ENCODE measurements around the gene UCHL1. TPM values are rescaled to one million over a fixed set of nuclear protein-coding genes. Genes with fewer than 3 reads are reported as not detected.

Gene UCHL1
- total and polyA plus RNA-seq, 4 donors: 0.51 to 2.6 (median 0.70) TPM

DNA sequence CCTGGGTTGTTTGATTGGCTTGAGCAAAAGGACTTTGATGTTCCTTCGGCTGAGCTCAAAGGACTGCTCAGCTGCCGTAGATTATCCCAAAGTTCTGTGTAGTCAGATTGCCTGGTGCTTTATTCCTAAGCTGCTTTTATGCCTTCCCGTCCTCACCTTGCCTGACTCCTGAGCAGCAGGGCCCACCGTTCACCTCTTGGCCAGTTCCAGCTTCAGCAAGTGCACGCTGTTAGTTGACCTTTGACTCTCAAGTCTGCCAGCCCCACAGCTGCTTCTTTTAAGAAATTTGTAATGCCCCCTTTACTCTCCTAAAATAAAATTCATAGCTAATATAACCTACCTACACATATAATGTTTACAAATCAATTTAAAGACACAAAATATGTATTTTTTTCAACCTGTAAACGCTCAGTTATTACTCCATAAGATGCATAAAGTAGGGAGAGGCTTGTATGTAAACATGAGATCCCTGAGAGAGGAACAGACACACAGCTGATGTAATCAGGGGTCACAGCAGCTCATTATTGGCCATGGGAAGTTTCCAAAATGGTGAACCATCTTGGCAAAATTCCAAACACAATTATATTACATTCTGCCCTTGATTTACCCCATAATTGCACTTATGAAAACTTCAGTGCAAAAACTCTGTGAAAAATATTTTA lies 28.6 kb downstream of the UCHL1 start:
- Histone ChIP-seq H3K4me1 (ENCODE audit: control insufficient read depth in 4 of 4, insufficient read depth in 4 of 4, low read length in 3 of 4) (no peaks in the 10 kb centered on the region), H3K27ac (ENCODE audit: low read depth in 1 of 2, low read length in 2 of 2) (no peak overlapping the region), H3K9ac (ENCODE audit: low read depth in 1 of 2, low read length in 2 of 2) (no peak overlapping the region), H3K4me3 (ENCODE audit: low read depth in 1 of 3, low read length in 3 of 3) (no peak overlapping the region), H3K36me3 (ENCODE audit: control insufficient read depth in 4 of 4, insufficient read depth in 3 of 4, low read depth in 1 of 4, low read length in 3 of 4) (no peaks in the 10 kb centered on the region), H3K27me3 (ENCODE audit: control insufficient read depth in 4 of 4, insufficient read depth in 4 of 4, low read length in 3 of 4) (peaks cover 0 to 3% (median 0%) of the 10 kb centered on the region in 4 donors), H3K9me3 (ENCODE audit: control insufficient read depth in 4 of 4, low read length in 3 of 4) (no peaks in the 10 kb centered on the region)
- no peak for DNase-seq (ENCODE audit: low spot score)
- WGBS: 84% methylated on average over 6 of the region's 6 CpGs
- TF ChIP-seq, protein P1, sequence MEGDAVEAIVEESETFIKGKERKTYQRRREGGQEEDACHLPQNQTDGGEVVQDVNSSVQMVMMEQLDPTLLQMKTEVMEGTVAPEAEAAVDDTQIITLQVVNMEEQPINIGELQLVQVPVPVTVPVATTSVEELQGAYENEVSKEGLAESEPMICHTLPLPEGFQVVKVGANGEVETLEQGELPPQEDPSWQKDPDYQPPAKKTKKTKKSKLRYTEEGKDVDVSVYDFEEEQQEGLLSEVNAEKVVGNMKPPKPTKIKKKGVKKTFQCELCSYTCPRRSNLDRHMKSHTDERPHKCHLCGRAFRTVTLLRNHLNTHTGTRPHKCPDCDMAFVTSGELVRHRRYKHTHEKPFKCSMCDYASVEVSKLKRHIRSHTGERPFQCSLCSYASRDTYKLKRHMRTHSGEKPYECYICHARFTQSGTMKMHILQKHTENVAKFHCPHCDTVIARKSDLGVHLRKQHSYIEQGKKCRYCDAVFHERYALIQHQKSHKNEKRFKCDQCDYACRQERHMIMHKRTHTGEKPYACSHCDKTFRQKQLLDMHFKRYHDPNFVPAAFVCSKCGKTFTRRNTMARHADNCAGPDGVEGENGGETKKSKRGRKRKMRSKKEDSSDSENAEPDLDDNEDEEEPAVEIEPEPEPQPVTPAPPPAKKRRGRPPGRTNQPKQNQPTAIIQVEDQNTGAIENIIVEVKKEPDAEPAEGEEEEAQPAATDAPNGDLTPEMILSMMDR (IDR thresholded peaks at IDR 0.05; ENCODE audit: low read depth, low read length, missing input control): no peak
- TF ChIP-seq HNF4G (IDR thresholded peaks at IDR 0.05) (no peak), EGR1 (IDR thresholded peaks at IDR 0.05; ENCODE audit: low read depth in 2 of 2) (no peak), JUND (IDR thresholded peaks at IDR 0.05) (no peak), YY1 (IDR thresholded peaks at IDR 0.05) (no peak), FOXA1 (IDR thresholded peaks at IDR 0.05) (no peak)
- TF ChIP-seq, protein P2, sequence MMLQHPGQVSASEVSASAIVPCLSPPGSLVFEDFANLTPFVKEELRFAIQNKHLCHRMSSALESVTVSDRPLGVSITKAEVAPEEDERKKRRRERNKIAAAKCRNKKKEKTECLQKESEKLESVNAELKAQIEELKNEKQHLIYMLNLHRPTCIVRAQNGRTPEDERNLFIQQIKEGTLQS (IDR thresholded peaks at IDR 0.05): no peak
- TF ChIP-seq, protein P3, sequence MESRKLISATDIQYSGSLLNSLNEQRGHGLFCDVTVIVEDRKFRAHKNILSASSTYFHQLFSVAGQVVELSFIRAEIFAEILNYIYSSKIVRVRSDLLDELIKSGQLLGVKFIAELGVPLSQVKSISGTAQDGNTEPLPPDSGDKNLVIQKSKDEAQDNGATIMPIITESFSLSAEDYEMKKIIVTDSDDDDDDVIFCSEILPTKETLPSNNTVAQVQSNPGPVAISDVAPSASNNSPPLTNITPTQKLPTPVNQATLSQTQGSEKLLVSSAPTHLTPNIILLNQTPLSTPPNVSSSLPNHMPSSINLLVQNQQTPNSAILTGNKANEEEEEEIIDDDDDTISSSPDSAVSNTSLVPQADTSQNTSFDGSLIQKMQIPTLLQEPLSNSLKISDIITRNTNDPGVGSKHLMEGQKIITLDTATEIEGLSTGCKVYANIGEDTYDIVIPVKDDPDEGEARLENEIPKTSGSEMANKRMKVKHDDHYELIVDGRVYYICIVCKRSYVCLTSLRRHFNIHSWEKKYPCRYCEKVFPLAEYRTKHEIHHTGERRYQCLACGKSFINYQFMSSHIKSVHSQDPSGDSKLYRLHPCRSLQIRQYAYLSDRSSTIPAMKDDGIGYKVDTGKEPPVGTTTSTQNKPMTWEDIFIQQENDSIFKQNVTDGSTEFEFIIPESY (IDR thresholded peaks at IDR 0.05): no peak
- TF ChIP-seq, protein P4, sequence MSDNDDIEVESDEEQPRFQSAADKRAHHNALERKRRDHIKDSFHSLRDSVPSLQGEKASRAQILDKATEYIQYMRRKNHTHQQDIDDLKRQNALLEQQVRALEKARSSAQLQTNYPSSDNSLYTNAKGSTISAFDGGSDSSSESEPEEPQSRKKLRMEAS (IDR thresholded peaks at IDR 0.05): no peak

DNA sequence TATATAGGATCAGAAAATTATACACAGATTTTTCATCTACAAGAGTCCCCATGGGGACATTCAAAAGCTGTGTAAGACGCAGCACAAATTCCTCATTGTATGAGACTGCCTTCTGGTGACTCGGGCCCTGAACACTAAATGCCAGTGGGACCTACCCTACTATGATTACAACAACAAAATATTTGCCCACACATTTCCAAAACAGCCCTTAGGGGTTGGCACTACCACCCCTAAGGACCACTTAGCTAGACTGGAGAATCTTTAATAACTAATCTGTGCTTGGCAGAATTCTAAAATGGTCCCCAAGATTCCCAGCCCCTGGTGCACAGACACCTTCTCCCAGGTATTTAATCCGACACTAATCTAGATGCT lies 29.1 kb downstream of the UCHL1 start:
- Histone ChIP-seq H3K36me3 (ENCODE audit: control insufficient read depth in 4 of 4, insufficient read depth in 3 of 4, low read depth in 1 of 4, low read length in 3 of 4) (no peaks in the 10 kb centered on the region), H3K27ac (ENCODE audit: low read depth in 1 of 2, low read length in 2 of 2) (no peak overlapping the region), H3K4me1 (ENCODE audit: control insufficient read depth in 4 of 4, insufficient read depth in 4 of 4, low read length in 3 of 4) (no peaks in the 10 kb centered on the region), H3K4me3 (ENCODE audit: low read depth in 1 of 3, low read length in 3 of 3) (no peak overlapping the region), H3K9me3 (ENCODE audit: control insufficient read depth in 4 of 4, low read length in 3 of 4) (no peaks in the 10 kb centered on the region), H3K9ac (ENCODE audit: low read depth in 1 of 2, low read length in 2 of 2) (no peak overlapping the region), H3K27me3 (ENCODE audit: control insufficient read depth in 4 of 4, insufficient read depth in 4 of 4, low read length in 3 of 4) (peaks cover 0 to 3% (median 0%) of the 10 kb centered on the region in 4 donors)
- 92% methylated on average over 3 of the region's 3 CpGs for WGBS
- TF ChIP-seq SP1 (IDR thresholded peaks at IDR 0.05) (no peak), GABPA (IDR thresholded peaks at IDR 0.05 in 1 of 2, conservative IDR thresholded peaks at IDR 0.05 in 1 of 2) (no peak), RXRA (IDR thresholded peaks at IDR 0.05) (no peak)
- TF ChIP-seq, protein P4 (IDR thresholded peaks at IDR 0.05): no peak
- TF ChIP-seq, protein P5, sequence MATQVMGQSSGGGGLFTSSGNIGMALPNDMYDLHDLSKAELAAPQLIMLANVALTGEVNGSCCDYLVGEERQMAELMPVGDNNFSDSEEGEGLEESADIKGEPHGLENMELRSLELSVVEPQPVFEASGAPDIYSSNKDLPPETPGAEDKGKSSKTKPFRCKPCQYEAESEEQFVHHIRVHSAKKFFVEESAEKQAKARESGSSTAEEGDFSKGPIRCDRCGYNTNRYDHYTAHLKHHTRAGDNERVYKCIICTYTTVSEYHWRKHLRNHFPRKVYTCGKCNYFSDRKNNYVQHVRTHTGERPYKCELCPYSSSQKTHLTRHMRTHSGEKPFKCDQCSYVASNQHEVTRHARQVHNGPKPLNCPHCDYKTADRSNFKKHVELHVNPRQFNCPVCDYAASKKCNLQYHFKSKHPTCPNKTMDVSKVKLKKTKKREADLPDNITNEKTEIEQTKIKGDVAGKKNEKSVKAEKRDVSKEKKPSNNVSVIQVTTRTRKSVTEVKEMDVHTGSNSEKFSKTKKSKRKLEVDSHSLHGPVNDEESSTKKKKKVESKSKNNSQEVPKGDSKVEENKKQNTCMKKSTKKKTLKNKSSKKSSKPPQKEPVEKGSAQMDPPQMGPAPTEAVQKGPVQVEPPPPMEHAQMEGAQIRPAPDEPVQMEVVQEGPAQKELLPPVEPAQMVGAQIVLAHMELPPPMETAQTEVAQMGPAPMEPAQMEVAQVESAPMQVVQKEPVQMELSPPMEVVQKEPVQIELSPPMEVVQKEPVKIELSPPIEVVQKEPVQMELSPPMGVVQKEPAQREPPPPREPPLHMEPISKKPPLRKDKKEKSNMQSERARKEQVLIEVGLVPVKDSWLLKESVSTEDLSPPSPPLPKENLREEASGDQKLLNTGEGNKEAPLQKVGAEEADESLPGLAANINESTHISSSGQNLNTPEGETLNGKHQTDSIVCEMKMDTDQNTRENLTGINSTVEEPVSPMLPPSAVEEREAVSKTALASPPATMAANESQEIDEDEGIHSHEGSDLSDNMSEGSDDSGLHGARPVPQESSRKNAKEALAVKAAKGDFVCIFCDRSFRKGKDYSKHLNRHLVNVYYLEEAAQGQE (IDR thresholded peaks at IDR 0.05): no peak
- DNase-seq (ENCODE audit: low spot score): no peak
